Natural killer cell treated with Interleukin-12 subunit alpha and Interleukin-12 subunit beta and Interleukin-15 and Interleukin-18, amount 100 ng/mL, for 72 hours (primary cell): ENCODE data around the gene SCNN1G. TPM values are rescaled to one million over a fixed set of nuclear protein-coding genes. Genes with fewer than 3 reads are reported as not detected.
A peak's percentile ranks its signal among the peaks of the same experiment; 100 is the strongest.

Experiments used
- ATAC-seq, 2 donors: fragments of 150-1000 bp; cut with Tn5 transposase in 1 of 2; sonication (Bioruptor Pico), chemical (Tn5 transposase) in 1 of 2; 2 replicates each; pipeline ENCODE4 v1.10.0; 2021
- DNase-seq: peaks from one replicate; pipeline ENCODE4 v3.0.0; 2022; ENCODE audit warnings: low spot score
- H3K27ac Mint-ChIP-seq, 2 donors: 1 replicate in 1 of 2; 2 replicates in 1 of 2; pipeline ENCODE4 v1.8.0; 2022; ENCODE audit warnings: mixed read lengths in 2 of 2, mild to moderate bottlenecking in 1 of 2, moderate library complexity in 1 of 2
- H3K27me3 Mint-ChIP-seq, 2 donors: 1 replicate in 1 of 2; 2 replicates in 1 of 2; pipeline ENCODE4 v1.8.0; 2022; ENCODE audit warnings: mixed read lengths in 2 of 2
- H3K36me3 Mint-ChIP-seq: one replicate; pipeline ENCODE4 v1.8.0; 2022; ENCODE audit warnings: mixed read lengths
- H3K4me1 Mint-ChIP-seq, 2 donors: 1 replicate in 1 of 2; 2 replicates in 1 of 2; pipeline ENCODE4 v1.8.0; 2022; ENCODE audit warnings: low read depth in 2 of 2, mixed read lengths in 2 of 2, mild to moderate bottlenecking in 1 of 2
- H3K4me3 Mint-ChIP-seq: one replicate; pipeline ENCODE4 v1.8.0; 2022; ENCODE audit warnings: mixed read lengths
- H3K9me3 Mint-ChIP-seq: 2 replicates; pipeline ENCODE4 v1.8.0; 2022; ENCODE audit warnings: mixed read lengths
- total RNA-seq, 2 donors: library from RNA; stranded (reverse); gene quantifications; one replicate each; pipeline ENCODE4 v1.2.3, GENCODE V29; 2022

The SCNN1G gene
- total RNA-seq, 2 donors from 2014 or later: not detected

GRCh38 chr16:23146877-23147601, 35.5 kb upstream of the SCNN1G start:
- DNase-seq: no peak
- no peaks in the 10 kb centered on the region for H3K36me3 Mint-ChIP-seq
- ATAC-seq: no peak
- H3K4me1 Mint-ChIP-seq: peaks cover 16 to 20% of the 10 kb centered on the region in 2 donors
- H3K4me3 Mint-ChIP-seq: peak overlapping the region; percentile 13
- no peaks in the 10 kb centered on the region for H3K27me3 Mint-ChIP-seq
- no peaks in the 10 kb centered on the region for H3K9me3 Mint-ChIP-seq
- no peak overlapping the region for H3K27ac Mint-ChIP-seq

- DNase-seq: no peak
- H3K27ac Mint-ChIP-seq: peak overlapping the region; percentile 18 to 77
- H3K4me1 Mint-ChIP-seq: peaks cover 16 to 20% of the 10 kb centered on the region in 2 donors
- peaks cover 0 to 2% of the 10 kb centered on the region in 2 donors for H3K27me3 Mint-ChIP-seq
- H3K9me3 Mint-ChIP-seq: no peaks in the 10 kb centered on the region
- ATAC-seq: no peak
- peak overlapping the region; percentile 96 for H3K4me3 Mint-ChIP-seq
- no peaks in the 10 kb centered on the region for H3K36me3 Mint-ChIP-seq
These were observed 34.9 kb upstream of the SCNN1G start for GRCh38 chr16:23147666-23148065.

GRCh38 chr16:23148166-23148512, 34.4 kb upstream of the SCNN1G start:
- Mint-ChIP-seq H3K4me1 (peaks cover 16 to 20% of the 10 kb centered on the region in 2 donors), H3K4me3 (peak overlapping the region; percentile 96), H3K27ac (peak overlapping the region; percentile 18 to 77), H3K9me3 (no peaks in the 10 kb centered on the region), H3K36me3 (no peaks in the 10 kb centered on the region), H3K27me3 (peaks cover 0 to 3% of the 10 kb centered on the region in 2 donors)
- ATAC-seq (no peak), DNase-seq (no peak)

- Mint-ChIP-seq H3K9me3 (no peaks in the 10 kb centered on the region), H3K27ac (peak overlapping the region; percentile 18 to 77), H3K36me3 (no peaks in the 10 kb centered on the region), H3K4me1 (peaks cover 16 to 20% of the 10 kb centered on the region in 2 donors), H3K4me3 (peak overlapping the region; percentile 96), H3K27me3 (peaks cover 0 to 3% of the 10 kb centered on the region in 2 donors)
- no peak for DNase-seq
- peak; percentile 65 to 71 for ATAC-seq
These were observed 33.9 kb upstream of the SCNN1G start for GRCh38 chr16:23148513-23149266.

GRCh38 chr16:23149267-23149992, 33.1 kb upstream of the SCNN1G start, which contains the start of gene USP31:
TSS of gene USP31 (minus strand) at chr16:23149452. CDS start at chr16:23149270, 182 bp downstream.
- Mint-ChIP-seq H3K27me3 (peaks cover 3 to 4% of the 10 kb centered on the region in 2 donors), H3K9me3 (no peaks in the 10 kb centered on the region), H3K4me3 (peak within 1 kb of the TSS; percentile 96), H3K27ac (peak within 1 kb of the TSS; percentile 68 to 80), H3K4me1 (peaks cover 16 to 20% of the 10 kb centered on the region in 2 donors), H3K36me3 (no peaks in the 10 kb centered on the region)
- DNase-seq (peak; percentile 94), ATAC-seq (peak; percentile 97 to 99)

- Mint-ChIP-seq H3K27me3 (peaks cover 5 to 10% of the 10 kb centered on the region in 2 donors), H3K9me3 (no peaks in the 10 kb centered on the region), H3K4me1 (peaks cover 16 to 18% of the 10 kb centered on the region in 2 donors), H3K4me3 (peak overlapping the region; percentile 96), H3K36me3 (no peaks in the 10 kb centered on the region), H3K27ac (peak overlapping the region; percentile 68 to 80)
- DNase-seq (no peak), ATAC-seq (no peak)
These were observed 32.6 kb upstream of the SCNN1G start for GRCh38 chr16:23149993-23150364.

- H3K27me3 Mint-ChIP-seq: peaks cover 15 to 26% of the 10 kb centered on the region in 2 donors
These were observed 30.0 kb upstream of the SCNN1G start for GRCh38 chr16:23152386-23153178.

GRCh38 chr16:23155445-23156049, 27.0 kb upstream of the SCNN1G start:
- H3K36me3 Mint-ChIP-seq: no peaks in the 10 kb centered on the region
- ATAC-seq (no peak), DNase-seq (no peak)
- peaks cover 3 to 8% of the 10 kb centered on the region in 2 donors for H3K4me1 Mint-ChIP-seq
- H3K4me3 Mint-ChIP-seq: no peak overlapping the region
- H3K27ac Mint-ChIP-seq: no peak overlapping the region
- no peaks in the 10 kb centered on the region for H3K9me3 Mint-ChIP-seq
- peaks cover 22 to 41% of the 10 kb centered on the region in 2 donors for H3K27me3 Mint-ChIP-seq

More at GRCh38 chr16:23152386-23153178, 30.0 kb upstream of the SCNN1G start:
- Mint-ChIP-seq H3K9me3 (no peaks in the 10 kb centered on the region), H3K27ac (no peak overlapping the region), H3K4me1 (peaks cover 16 to 20% of the 10 kb centered on the region in 2 donors), H3K4me3 (no peak overlapping the region), H3K36me3 (no peaks in the 10 kb centered on the region)
- DNase-seq: no peak
- no peak for ATAC-seq

- H3K27ac Mint-ChIP-seq: no peak overlapping the region
- peaks cover 3 to 8% of the 10 kb centered on the region in 2 donors for H3K4me1 Mint-ChIP-seq
- no peak overlapping the region for H3K4me3 Mint-ChIP-seq
- no peak for DNase-seq
- no peak for ATAC-seq
- no peaks in the 10 kb centered on the region for H3K36me3 Mint-ChIP-seq
- H3K9me3 Mint-ChIP-seq: no peaks in the 10 kb centered on the region
- peaks cover 23 to 44% of the 10 kb centered on the region in 2 donors for H3K27me3 Mint-ChIP-seq
These were observed 26.4 kb upstream of the SCNN1G start for GRCh38 chr16:23156110-23156509.

- Mint-ChIP-seq H3K9me3 (no peaks in the 10 kb centered on the region), H3K27ac (no peak overlapping the region), H3K36me3 (no peaks in the 10 kb centered on the region), H3K4me1 (peaks cover 3 to 8% of the 10 kb centered on the region in 2 donors), H3K27me3 (peaks cover 28 to 49% of the 10 kb centered on the region in 2 donors), H3K4me3 (no peak overlapping the region)
- DNase-seq (no peak), ATAC-seq (no peak)
These were observed 25.5 kb upstream of the SCNN1G start for GRCh38 chr16:23156946-23157460.

GRCh38 chr16:23158114-23158513, 24.4 kb upstream of the SCNN1G start:
- Mint-ChIP-seq H3K4me3 (no peak overlapping the region), H3K9me3 (no peaks in the 10 kb centered on the region), H3K4me1 (peaks cover 3 to 8% of the 10 kb centered on the region in 2 donors), H3K27ac (no peak overlapping the region), H3K36me3 (no peaks in the 10 kb centered on the region), H3K27me3 (peaks cover 28 to 60% of the 10 kb centered on the region in 2 donors)
- DNase-seq: no peak
- no peak for ATAC-seq

GRCh38 chr16:23160082-23160481, 22.5 kb upstream of the SCNN1G start:
- peaks cover 3 to 8% of the 10 kb centered on the region in 2 donors for H3K4me1 Mint-ChIP-seq

More at GRCh38 chr16:23160082-23160481, 22.5 kb upstream of the SCNN1G start:
- H3K9me3 Mint-ChIP-seq: no peaks in the 10 kb centered on the region
- H3K27me3 Mint-ChIP-seq: peaks cover 32 to 64% of the 10 kb centered on the region in 2 donors
- no peaks in the 10 kb centered on the region for H3K36me3 Mint-ChIP-seq
- no peak overlapping the region for H3K4me3 Mint-ChIP-seq
- DNase-seq (no peak), ATAC-seq (no peak)
- H3K27ac Mint-ChIP-seq: no peak overlapping the region
